Stimulated activated CD4-positive, alpha-beta T cell treated with anti-CD3 and anti-CD28 coated beads, Interleukin-1b, Interleukin-23, amount 100 ng/mL, for 1 hour (primary cell): Measurements from ENCODE around the gene GNA12.
"Not testable (repeated sequence)": the region's sequence is repeated elsewhere in the genome, so short reads cannot be mapped to it uniquely, and the experiment has no call there.

Experiments used
- DNase-seq, 2 donors: peaks; one replicate each; pipeline ENCODE4 v3.0.0-alpha.2; 2020; ENCODE audit warnings: low read depth in 2 of 2

Gene GNA12

GRCh38 chr7:2728316-2729030, 115.6 kb downstream of the GNA12 start:
- DNase-seq, result no peak

GRCh38 chr7:2727206-2727605, 116.9 kb downstream of the GNA12 start:
- DNase-seq, result not testable (repeated sequence)

DNA sequence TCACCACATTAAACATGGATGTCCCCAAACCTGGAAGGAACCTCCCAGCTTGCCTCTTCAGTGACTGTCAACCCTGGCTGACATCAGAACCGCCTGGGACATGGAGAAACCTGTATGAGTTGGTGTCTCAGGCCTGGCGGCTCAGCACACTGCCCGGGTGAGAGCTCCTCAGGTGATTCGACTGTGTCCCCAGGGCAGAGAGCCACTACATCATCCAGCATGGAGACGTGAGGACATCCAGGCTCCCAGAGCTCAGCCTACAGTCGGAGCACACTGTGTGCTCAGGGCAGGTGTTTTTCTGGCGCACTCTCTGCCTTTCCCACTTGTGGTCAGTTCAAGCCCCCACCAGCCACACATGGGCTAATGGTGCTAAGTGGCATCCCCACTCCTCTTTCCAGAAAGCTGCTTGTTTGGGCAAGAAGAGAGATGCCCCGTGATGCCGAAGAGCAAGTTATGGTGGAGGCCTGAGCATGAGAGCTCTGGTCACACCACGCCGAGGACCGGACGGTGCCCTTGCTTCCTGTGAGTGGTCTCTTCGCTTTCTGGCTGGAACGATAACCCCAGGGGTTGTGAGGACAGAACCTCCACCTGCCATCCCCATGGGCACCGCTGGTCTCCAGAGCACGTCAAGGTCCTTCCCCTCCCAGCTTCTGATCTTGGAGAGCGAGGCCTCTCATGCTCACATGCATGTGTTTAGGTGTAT, 117.6 kb downstream of the GNA12 start:
- DNase-seq, result no peak

DNA sequence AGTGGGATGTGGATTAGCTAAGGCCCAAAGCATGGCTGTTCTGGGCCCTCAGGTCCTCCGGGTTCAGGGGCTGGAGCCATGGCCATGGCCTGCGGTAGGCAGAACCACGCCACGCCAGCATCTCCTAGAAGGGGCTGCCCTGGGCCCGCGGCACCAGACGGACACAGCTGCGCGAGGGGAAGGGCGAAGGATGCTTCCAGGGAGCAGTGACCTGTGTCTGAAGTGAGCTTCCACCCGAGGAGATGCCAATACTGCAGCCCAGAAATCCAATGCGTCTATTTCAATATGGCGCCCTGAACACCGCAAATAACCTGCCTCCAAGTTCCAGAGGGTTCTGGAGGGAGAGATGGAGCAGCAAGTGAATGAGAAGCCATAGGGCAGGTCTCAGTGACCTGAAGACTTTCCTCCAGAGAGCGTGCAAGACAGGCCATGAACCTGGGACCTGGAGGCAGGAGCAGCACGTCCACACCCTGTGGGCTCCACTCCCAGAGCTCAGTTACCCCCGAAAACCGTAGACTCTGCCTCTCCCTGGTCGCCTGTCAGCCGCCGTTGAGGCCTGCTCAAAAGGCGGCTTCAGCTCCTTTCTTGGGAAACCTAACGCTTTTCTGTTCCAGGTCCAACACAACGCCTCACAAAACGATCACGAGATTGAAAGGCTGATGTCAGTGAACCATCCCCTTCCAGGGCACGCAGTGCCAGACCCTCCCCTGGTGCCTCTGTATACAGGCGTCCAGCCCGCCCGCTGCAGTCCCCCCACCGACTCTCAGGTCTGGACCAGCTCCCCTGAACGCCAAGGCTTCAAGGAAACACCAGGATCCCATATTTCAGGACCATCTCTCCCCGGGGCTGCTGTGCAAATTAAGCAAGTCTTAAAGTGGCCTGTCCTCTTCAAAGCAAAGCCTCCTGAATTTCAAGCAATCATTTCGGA, 118.7 kb downstream of the GNA12 start:
- no peak for DNase-seq

DNA sequence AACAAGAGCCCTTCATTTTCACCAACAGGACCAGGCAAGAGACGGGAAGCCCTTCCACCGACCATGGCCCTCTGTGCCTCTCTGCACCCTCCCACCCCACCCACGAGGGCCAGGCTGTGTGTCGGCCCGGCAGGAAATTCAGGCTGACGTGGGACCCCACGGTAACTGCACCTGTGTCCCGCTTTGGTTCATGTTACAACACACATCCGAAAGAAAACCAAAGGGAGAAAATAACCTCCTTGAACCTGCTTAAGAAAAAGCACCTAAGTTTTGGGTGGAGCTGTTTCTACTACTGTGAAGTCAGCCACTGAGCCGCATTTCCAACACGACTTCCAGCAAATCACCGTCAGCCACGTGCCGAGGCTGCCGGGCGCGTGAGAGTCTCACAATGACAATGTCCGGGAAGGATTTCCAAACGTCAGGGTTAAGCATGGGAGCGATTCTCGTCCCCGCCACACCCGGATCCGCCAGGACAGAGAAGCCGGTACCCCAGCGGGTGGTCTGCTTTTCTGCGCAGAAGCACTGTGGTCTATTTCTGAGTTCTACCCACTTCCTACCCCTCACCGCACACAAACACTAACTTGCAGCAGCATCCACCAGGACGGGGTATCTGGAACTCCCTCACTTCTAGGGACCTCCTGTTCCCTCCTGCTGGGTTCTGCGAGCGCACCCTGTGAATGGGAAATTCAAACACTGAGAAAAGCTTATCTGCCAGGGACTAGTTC, 119.5 kb downstream of the GNA12 start:
- no peak for DNase-seq

DNA sequence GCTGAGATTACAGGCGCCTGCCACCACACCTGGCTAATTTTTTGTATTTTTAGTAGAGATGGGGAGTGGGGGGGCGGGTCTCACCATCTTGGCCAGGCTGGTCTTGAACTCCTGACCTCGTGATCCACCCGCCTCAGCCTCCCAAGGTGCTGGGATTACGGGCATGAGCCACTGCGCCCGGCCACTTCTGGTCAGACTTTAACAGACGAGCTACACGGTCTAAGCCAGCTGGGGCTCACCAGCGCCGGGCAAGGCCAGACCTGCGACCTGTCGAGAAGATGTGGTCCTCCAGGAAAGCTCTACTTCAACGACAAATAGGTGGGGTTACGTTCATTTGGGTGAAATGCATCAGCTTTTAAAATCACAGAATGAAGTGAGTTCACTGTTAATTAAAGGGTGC, 120.1 kb downstream of the GNA12 start:
- not testable (repeated sequence) for DNase-seq

GRCh38 chr7:2723138-2723850, 120.8 kb downstream of the GNA12 start:
- no peak for DNase-seq

- no peak for DNase-seq
Observed at GRCh38 chr7:2722591-2722990, 121.5 kb downstream of the GNA12 start.

DNA sequence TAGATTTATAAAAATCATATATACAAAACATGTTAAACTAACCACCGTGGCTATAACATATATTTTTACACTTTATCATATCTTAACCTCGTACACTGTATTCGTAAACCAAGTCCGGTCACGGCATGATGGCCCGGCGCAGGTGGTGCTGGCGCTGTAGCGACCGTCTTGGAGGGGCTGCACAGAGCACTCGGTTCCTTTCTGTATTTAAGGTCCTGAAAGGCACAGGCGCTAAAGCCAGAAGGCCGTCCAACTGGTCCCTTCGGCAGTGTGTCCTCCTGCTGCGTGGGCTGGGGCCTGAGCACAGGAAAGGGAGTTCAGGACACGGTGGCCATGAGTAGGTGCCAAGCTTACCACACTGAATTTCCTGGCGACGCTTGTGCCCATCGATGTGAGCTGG, 122.3 kb downstream of the GNA12 start:
- DNase-seq, result no peak

DNA sequence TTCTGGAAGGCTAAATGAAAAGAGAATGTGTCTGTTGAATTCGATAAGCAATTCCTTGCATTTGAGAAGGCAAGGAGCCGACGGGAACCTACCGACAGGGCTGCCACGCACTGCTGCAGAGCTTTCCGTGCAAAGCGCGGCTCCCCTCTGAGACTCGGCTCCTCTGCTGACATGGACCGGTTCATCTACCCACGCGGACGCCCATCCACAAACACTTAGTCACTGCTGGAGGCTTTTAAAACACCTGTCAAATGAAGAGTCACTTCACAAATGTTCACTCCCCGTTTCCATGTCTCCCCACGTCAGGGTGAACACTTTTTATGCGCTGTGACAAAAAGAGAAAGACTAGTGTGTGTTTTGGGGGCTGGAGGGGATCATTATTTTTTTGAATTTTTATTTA, 124.1 kb downstream of the GNA12 start:
- no peak for DNase-seq

DNA sequence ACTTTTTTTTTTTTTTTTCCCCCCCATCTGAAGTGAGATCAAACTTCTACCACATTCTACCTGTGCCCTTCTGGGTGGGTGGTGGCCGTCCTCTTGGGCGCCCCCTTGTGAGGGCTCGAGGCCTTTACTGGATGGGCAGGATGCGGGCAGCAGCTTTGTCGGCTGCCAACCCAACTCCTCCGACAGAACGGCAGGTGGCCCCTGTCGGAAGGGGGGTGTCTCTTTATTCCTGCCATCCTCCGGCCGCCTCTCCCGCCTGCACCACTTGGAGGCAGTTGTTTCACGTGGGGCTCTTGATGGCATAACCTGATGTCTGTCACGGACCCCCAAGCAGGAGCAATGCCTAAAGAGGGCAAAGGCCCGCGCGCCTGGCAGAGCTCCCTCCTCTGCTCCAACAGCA, 125.1 kb downstream of the GNA12 start:
- peak in 1 of 2 donors; percentile 54 for DNase-seq

DNA sequence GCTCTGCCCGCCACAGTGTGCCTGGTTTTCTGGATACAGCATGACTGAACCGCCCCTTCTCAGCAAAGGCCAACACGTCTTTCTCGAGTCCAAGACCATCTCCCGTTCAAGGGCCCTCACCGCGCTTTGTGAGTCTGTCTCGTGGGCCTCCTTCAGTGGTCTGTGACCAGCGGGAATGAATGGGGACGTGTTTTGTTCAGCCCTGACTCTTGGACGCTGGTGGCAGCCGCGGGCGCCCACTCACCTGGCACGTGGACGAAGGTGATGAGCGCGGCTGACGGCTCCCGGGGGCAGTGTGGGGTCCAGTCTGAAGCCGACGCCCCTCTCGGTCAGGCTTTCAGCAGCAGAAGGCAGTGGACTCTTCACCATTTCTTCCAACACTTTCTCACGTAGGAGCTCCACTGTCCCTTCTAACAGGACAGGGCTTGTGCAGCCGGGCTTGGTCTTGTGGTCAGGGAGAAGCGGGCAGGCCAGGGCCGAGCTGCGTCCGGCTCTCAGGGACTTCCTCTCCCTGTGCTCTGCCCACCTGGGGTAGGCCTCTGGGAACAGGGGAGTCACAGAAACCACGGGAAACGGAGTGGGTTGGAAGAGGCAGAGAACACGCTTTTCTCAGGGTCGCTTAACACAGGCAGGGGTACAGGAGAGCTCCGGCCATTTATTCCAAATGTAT, 125.7 kb downstream of the GNA12 start:
- no peak for DNase-seq

DNA sequence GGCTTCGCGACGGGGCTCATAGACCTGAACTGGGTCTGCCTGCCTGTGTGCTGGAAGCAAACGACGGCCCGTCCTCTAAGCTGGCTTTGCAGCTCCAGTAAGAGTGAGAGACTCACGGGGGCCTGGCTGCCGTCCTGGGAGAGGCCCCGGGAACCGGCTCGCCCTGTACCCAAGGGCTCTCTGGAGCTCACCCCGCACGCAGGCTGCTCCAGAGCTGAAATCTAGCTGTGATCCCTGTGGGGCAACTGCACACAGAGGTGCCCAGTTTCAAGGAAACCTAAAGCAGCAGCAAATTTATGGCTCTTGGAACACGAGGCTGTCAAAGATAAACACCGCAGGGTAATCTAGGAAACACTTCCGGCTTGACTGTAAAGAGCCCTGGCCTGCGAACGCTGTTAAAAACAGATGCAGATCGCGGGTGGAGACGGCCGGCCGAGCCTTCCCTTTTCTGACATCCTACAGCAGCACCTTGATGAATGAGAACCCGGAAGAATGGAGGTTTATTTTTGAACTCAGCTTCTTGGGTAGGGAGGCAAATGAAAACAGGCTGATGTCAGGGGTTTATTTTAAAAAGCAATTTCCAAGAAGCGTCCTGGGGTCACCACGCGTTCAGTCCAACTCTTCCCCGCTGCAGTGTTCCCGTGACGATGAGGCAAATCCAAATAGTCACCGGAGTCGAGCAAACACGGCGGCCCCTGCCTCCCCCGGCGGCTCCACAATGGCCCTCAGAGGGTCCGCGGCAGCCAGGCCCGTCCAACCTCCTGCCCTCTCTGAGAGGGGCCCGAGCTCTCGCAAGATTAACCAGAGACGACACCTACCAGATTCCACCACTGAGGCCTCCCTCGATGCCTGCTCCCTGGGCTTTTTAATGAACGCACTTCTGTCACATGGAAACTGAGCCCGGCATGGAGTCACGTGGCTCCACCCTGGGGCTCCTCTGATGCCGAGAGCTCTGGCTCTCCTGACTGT, 126.5 kb downstream of the GNA12 start:
- no peak for DNase-seq

DNA sequence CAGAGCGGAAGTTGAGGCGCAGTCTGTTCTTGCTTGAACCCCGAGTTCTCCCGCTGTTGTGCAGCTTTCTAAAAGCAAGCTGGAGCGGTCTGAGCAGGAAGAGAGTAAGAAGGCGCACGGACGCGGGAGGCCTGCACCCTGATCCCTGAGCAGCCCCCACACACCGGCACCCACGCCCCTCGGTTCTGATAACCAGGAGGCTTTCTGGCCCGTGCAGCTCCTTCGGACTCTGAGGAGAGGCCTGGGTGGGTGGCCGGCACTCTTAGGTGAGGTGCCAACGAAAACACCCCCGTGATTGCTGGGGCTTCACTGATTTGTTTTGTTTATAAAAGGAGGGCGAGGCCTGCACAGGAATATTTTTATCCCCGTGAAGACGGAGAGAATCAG, 127.2 kb downstream of the GNA12 start:
- DNase-seq, result no peak

GRCh38 chr7:2716488-2716887, 127.6 kb downstream of the GNA12 start:
- DNase-seq, result no peak

DNA sequence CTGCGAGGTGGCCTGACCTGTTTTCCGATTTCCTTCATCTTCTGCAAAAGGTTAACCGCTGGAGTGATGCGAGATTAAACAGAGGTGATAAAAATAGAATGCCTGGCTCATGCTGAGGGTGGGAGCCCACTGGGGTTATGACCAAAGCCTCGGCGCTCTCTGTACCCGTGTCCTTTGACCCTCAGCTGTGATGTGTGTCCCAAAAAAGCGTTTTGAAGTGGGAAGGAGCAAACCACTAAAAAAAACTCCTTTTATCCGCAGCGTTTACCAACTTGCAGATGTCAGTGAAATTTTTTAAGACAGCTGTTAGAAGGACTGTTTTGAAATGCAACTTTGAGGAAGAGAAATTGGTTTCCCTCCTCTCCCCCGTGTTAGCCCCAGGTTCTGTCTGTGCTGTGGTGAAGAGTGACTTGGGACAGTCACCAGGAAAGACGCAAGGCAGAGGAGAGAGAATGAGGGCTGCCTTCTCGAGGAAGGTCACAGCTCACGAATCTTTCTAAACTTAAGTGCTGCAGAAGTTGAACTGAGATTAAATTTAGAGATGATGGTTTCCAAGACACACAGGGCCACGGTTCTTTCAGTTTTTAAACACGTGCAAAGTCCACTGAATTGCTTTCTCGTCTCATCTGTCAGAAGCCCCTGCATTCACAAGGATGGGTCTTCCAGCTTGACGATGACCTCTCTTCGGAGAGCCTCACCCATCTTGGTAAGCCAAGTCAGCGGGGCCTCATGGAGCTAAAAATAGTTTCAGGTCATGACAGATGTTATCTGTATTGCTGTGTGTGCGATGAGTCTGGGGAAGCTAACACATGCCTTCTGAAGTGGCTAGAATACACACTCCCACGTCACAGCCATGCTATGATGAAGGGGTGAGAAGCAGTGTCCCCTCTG, 128.5 kb downstream of the GNA12 start:
- no peak for DNase-seq

GRCh38 chr7:2714636-2715035, 129.5 kb downstream of the GNA12 start:
- no peak for DNase-seq

GRCh38 chr7:2713978-2714377, 130.1 kb downstream of the GNA12 start:
- DNase-seq, result no peak
